Left ventricle myocardium inferior (tissue), 1 donor: ENCODE results near the gene TMEM132C. TPM values are rescaled to one million over a fixed set of nuclear protein-coding genes. Genes with fewer than 3 reads are reported as not detected.

Experiments
- DNase-seq: peaks from one replicate; pipeline ENCODE4 v3.0.0-alpha.2; 2020
- H3K27ac ChIP-seq: fragments of 200-600 bp; replicated peaks from 2 replicates; pipeline ENCODE4 v1.8.0; 2021
- H3K27me3 ChIP-seq: fragments of 200-600 bp; 2 replicates; pipeline ENCODE4 v1.8.0; 2021; ENCODE audit warnings: low read depth
- H3K36me3 ChIP-seq: fragments of 200-600 bp; 2 replicates; pipeline ENCODE4 v1.8.0; 2021
- H3K4me1 ChIP-seq: fragments of 200-600 bp; 2 replicates; pipeline ENCODE4 v1.8.0; 2021
- H3K4me3 ChIP-seq: fragments of 200-600 bp; 2 replicates; pipeline ENCODE4 v1.8.0; 2021; ENCODE audit warnings: mild to moderate bottlenecking, moderate library complexity
- H3K9me3 ChIP-seq: fragments of 200-600 bp; replicated peaks from 2 replicates; pipeline ENCODE4 v1.8.0; 2021
- CTCF ChIP-seq: fragments of 200-600 bp; IDR thresholded peaks from 2 replicates; pipeline ENCODE4 v1.8.0; 2021; ENCODE audit warnings: antibody characterized with exemption, mild to moderate bottlenecking, borderline replicate concordance
- intact Hi-C: fragments of 100-400 bp; cut with micrococcal nuclease; formaldehyde crosslinking; loops from one replicate; pipeline ENCODE4 v1.11.0; 2022
- total RNA-seq: library from RNA; stranded (reverse); fragmentation: NEBNext Ultra II Directional; extraction: Animal tissue kit (Norgen Biotek cat#: 25700); gene quantifications from one replicate; pipeline ENCODE4 v1.2.1, GENCODE V29; 2021
- donor health status: DM: no; HTN: yes; CAD: no; lungs with severe emphysema.

TMEM132C gene
- total RNA-seq, 1 donor from 2014 or later = 1.8 TPM

- intact Hi-C loops = no loop called here
- no peak for TF ChIP-seq CTCF
- DNase-seq = no peak
- H3K27me3 ChIP-seq = peaks cover 6% of the 10 kb centered on the region
- H3K36me3 ChIP-seq = no peaks in the 10 kb centered on the region
- H3K27ac ChIP-seq = no peak overlapping the region
- no peaks in the 10 kb centered on the region for H3K4me1 ChIP-seq
- peaks cover 27% of the 10 kb centered on the region for H3K9me3 ChIP-seq
- H3K4me3 ChIP-seq = no peak overlapping the region
Measured at GRCh38 chr12:128513831-128514230, 246.9 kb downstream of the TMEM132C start.

- no peak for TF ChIP-seq CTCF
- Histone ChIP-seq H3K4me1 (no peaks in the 10 kb centered on the region), H3K27me3 (no peaks in the 10 kb centered on the region), H3K9me3 (peaks cover 27% of the 10 kb centered on the region), H3K4me3 (no peak overlapping the region), H3K27ac (no peak overlapping the region), H3K36me3 (no peaks in the 10 kb centered on the region)
- intact Hi-C loops = no loop called here
- DNase-seq = no peak
Measured at GRCh38 chr12:128518644-128519043, 251.7 kb downstream of the TMEM132C start.

GRCh38 chr12:128519426-128519825 lies 252.5 kb downstream of the TMEM132C start:
- Histone ChIP-seq H3K27me3 (no peaks in the 10 kb centered on the region), H3K27ac (no peak overlapping the region), H3K4me3 (no peak overlapping the region), H3K4me1 (no peaks in the 10 kb centered on the region), H3K9me3 (peaks cover 27% of the 10 kb centered on the region), H3K36me3 (no peaks in the 10 kb centered on the region)
- DNase-seq = no peak
- no peak for TF ChIP-seq CTCF
- intact Hi-C loops = no loop called here

- TF ChIP-seq CTCF = no peak
- intact Hi-C loops = no loop called here
- Histone ChIP-seq H3K27ac (no peak overlapping the region), H3K4me1 (no peaks in the 10 kb centered on the region), H3K27me3 (no peaks in the 10 kb centered on the region), H3K36me3 (no peaks in the 10 kb centered on the region), H3K9me3 (peaks cover 16% of the 10 kb centered on the region), H3K4me3 (no peak overlapping the region)
- no peak for DNase-seq
Measured at GRCh38 chr12:128521981-128522380, 255.0 kb downstream of the TMEM132C start.

- Histone ChIP-seq H3K27ac (no peak overlapping the region), H3K36me3 (no peaks in the 10 kb centered on the region), H3K9me3 (peaks cover 16% of the 10 kb centered on the region), H3K4me3 (no peak overlapping the region), H3K27me3 (no peaks in the 10 kb centered on the region), H3K4me1 (no peaks in the 10 kb centered on the region)
- no peak for DNase-seq
- intact Hi-C loops = no loop called here
- no peak for TF ChIP-seq CTCF
Measured at GRCh38 chr12:128524439-128524838, 257.5 kb downstream of the TMEM132C start.

- Histone ChIP-seq H3K4me1 (no peaks in the 10 kb centered on the region), H3K4me3 (no peak overlapping the region), H3K9me3 (no peaks in the 10 kb centered on the region), H3K36me3 (no peaks in the 10 kb centered on the region), H3K27ac (no peak overlapping the region), H3K27me3 (peaks cover 15% of the 10 kb centered on the region)
- no peak for DNase-seq
- no peak for TF ChIP-seq CTCF
- intact Hi-C loops = no loop called here
Measured at GRCh38 chr12:128531170-128531569, 264.2 kb downstream of the TMEM132C start.
